Omental fat pad (tissue), 4 donors: Measurements from ENCODE around the gene EVX1. TPM values are rescaled to one million over a fixed set of nuclear protein-coding genes. Genes with fewer than 3 reads are reported as not detected.

Source experiments
- ATAC-seq: fragments of 150-250 bp; one replicate; pipeline ENCODE4 v1.9.1; 2016; ENCODE audit warnings: mild to moderate bottlenecking, moderate library complexity; ENCODE audit not compliant: low FRiP score
- DNase-seq: peaks from one replicate; pipeline ENCODE4 v3.0.0-alpha.2; 2019; ENCODE audit warnings: low spot score
- total RNA-seq, 4 donors: library from RNA; depleted of rRNA; stranded (reverse); fragments of >200 nt; gene quantifications; one replicate each; pipeline ENCODE4 v1.1.0, GENCODE V29; 2016
- TF ChIP-seq, protein P1 (sequence below), 3 donors: fragments of 450-650 bp; IDR thresholded peaks; one replicate each; pipeline ENCODE4 v1.5.1; 2016 to 2017; ENCODE audit warnings: antibody characterized with exemption in 3 of 3, mild to moderate bottlenecking in 3 of 3, moderate library complexity in 2 of 3

Gene EVX1
- total RNA-seq, 4 donors from 2014 or later: not detected

DNA sequence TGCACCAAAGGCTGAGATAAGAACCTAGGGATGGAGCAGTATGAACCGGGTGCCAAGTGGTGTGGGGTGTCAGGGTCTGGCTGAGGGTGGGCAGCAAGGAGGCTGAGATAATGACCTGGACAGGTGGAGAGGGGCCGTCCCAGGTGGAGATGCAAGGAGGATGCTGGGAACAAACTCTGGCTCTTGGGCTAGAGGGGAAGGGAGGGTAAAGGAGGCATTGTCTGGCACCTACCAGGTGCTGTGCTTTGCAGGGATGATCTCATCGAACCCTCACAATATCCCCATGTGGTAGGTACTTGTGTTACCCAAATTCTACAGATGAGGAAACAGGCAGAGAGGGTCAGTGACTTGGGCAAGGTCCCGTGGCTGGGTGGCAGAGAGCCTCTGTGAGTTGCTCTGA lies 22.8 kb upstream of the EVX1 start:
- TF ChIP-seq, protein P1, sequence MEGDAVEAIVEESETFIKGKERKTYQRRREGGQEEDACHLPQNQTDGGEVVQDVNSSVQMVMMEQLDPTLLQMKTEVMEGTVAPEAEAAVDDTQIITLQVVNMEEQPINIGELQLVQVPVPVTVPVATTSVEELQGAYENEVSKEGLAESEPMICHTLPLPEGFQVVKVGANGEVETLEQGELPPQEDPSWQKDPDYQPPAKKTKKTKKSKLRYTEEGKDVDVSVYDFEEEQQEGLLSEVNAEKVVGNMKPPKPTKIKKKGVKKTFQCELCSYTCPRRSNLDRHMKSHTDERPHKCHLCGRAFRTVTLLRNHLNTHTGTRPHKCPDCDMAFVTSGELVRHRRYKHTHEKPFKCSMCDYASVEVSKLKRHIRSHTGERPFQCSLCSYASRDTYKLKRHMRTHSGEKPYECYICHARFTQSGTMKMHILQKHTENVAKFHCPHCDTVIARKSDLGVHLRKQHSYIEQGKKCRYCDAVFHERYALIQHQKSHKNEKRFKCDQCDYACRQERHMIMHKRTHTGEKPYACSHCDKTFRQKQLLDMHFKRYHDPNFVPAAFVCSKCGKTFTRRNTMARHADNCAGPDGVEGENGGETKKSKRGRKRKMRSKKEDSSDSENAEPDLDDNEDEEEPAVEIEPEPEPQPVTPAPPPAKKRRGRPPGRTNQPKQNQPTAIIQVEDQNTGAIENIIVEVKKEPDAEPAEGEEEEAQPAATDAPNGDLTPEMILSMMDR (IDR thresholded peaks at IDR 0.05): no peak
- DNase-seq: no peak

DNA sequence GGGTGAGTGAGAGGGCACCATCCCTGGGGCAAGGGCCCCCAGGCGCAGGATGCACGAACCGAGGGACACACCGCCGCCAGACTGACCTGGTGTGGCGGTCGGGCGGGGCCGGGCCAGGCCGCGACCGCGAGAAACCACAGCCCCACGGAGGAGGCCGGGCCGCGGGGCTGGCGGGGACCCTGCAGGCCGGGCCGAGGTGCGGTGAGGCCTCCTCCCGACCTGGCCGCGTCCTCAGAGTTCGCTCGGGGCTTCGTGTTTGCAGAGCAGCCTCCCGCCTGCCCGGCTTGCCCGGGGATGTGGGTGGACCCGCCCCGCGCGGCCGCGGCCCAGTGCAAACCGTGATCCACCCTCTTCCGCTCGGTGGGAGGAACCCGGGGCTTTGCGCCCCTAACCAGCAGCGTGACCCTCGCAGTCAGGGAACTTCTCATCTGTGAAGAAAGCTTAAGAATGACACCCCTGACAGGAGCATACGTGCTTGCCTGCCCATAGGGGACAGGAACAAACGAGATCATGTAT lies 22.1 kb upstream of the EVX1 start:
- ATAC-seq (no peak), DNase-seq (no peak)
- TF ChIP-seq, protein P1 (IDR thresholded peaks at IDR 0.05): no peak

More for the DNA sequence above, 22.8 kb upstream of the EVX1 start:
- ATAC-seq: no peak

DNA sequence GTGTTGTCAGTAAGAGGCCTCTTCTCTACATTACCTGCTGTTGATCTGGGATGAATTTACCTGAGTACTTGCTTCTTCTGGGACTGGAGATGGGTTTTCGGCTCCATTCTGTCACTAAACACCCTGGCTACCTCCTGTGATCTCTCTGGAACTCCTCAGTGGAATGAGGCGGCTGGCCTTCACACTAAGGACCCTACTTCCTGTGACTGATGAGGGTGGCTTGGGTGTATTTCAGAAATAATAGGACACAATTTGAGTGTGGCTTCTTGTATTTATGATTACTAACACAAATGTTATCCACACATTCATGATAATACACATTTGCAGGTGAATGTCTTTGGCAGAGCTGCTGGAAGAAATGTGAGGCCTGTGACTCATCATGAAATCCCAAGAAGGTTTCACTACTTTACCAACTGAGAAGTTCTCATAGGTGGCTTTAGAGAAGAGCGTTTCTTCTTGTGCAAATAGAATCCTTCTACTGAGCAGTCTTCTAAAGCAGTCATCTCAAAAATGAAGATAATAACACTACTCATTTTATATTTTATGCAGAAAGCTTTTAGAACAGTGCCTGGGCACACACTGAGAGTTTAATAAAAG lies 21.3 kb upstream of the EVX1 start:
- no peak for ATAC-seq
- TF ChIP-seq, protein P1 (IDR thresholded peaks at IDR 0.05): no peak
- DNase-seq: no peak

DNA sequence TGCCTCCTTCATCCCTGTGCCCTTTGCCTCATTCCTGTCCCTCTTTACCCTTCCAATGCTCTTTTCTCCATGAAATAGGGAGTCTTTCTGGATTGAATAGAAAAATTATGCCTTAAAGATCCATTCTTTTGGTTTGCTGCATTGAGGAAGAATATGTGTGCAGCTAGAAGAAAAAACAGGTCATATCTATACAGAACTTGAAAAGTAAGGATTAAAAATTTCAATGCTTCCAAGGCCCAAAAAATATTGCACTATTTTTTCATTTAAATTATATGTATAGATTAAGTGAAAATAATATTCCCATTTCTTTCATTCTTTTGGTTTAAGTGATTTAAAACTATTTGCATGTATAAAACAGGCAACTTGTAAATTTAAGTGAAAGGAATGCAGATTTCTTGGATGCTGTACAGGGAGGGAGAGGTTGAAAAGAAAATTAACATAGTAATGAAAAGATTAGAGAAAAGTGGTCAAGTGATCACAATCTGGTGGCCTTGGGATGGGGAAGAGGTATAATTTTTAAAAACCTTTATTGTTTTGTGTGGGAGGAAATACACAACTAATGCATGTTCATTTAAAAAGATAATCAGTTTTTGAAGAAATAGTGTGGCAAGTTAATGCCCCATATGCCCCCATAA lies 18.5 kb upstream of the EVX1 start:
- TF ChIP-seq, protein P1 (IDR thresholded peaks at IDR 0.05): no peak
- no peak for DNase-seq
- no peak for ATAC-seq

DNA sequence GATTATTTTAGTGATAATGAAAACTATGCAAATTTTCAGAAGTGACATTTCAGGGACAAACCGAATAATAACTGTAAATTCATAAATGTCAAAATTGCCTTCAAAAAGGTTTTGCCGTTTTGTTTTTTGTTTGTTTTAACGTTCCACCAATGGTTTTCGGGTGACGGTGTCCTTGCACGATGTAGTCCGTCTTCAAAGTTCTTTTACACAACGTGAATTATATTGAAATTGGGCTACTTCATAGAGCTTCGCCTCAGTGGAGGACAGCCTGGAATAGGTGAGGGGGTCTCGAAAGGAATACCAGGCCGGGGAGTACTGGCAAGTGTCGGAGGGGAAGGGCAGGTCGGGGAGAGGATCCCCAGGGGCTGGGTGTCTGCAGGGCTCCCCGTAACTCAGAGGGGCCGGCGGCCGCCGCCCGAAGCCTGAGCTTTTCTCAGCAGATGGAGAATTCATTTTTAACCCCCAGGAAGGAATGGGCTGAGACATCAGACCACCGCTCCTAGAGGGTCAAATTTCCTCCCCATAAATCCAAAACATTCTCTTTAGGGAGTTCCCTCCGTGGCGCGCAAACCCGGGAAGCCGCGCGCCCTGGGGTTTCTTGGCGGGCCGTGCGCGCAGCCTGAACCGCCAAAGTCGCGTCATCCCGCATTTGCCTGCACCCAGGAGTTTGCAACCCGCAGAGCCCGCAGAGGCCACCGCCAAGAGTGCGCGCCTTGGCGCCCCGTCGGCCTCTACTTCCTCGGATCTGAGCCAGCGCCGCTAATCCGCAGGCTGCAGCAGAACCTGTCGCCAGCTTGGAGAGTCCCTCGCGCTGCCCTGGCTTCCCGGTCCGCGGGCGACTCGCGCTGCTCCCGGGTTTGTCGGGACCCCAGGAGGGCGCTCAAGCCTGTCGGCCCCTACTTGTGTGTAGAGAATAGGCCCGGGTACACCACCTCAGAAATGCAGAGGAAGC lies 17.3 kb upstream of the EVX1 start:
- TF ChIP-seq, protein P1 (IDR thresholded peaks at IDR 0.05): no peak
- DNase-seq: no peak
- ATAC-seq: no peak

DNA sequence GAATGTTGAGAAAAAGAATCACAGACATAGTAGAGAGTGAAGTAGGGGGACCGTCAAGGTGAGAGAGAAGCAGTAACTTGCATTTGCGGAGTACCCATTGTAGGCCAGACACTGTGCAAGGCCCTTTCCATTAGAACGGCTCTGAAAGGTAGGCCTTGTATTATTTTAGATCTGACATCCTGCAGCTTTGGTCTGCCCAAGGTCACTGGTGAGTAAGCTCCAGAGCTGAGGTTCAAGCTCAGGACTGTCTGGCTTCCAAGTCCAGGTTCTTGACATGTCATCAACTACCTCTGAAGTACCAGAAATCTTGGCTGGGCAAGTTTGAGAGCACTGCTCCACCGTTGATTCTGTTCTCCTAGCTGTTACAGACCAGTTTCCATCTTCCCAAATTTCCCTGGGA lies 13.2 kb upstream of the EVX1 start:
- ATAC-seq: no peak
- no peak for DNase-seq
- TF ChIP-seq, protein P1 (IDR thresholded peaks at IDR 0.05): no peak
